Measurements from ENCODE around the gene PPP1R9B.
A peak's percentile ranks its signal among the peaks of the same experiment; 100 is the strongest.

PPP1R9B gene

GRCh38 chr17:50150354-50151040 is at the start of gene PPP1R9B:
Gene PPP1R9B, minus strand, starts transcription at chr17:50150677. Its CDS starts 164 bp downstream, at chr17:50150513.
- DNase-seq = no peak

- DNase-seq = peak; percentile 70 to 77
Measured at GRCh38 chr17:50199803-50200456, 49.5 kb upstream of the PPP1R9B start.

- no peak for DNase-seq
Measured at GRCh38 chr17:50199211-50199802, 48.8 kb upstream of the PPP1R9B start.

GRCh38 chr17:50198026-50198669 is 47.7 kb upstream of the PPP1R9B start:
- peak; percentile 79 to 92 for DNase-seq

GRCh38 chr17:50196826-50197225 is 46.3 kb upstream of the PPP1R9B start:
- DNase-seq = no peak

GRCh38 chr17:50196036-50196435 is 45.6 kb upstream of the PPP1R9B start:
- DNase-seq = no peak

- no peak for DNase-seq
Measured at GRCh38 chr17:50194934-50195865, 44.7 kb upstream of the PPP1R9B start.

- no peak for DNase-seq
Measured at GRCh38 chr17:50194140-50194933, 43.9 kb upstream of the PPP1R9B start.

- no peak for DNase-seq
Measured at GRCh38 chr17:50192618-50193291, 42.3 kb upstream of the PPP1R9B start.

GRCh38 chr17:50192144-50192617 is 41.7 kb upstream of the PPP1R9B start:
- no peak for DNase-seq

- no peak for DNase-seq
Measured at GRCh38 chr17:50191359-50192143, 41.1 kb upstream of the PPP1R9B start.

GRCh38 chr17:50190603-50191358 is 40.3 kb upstream of the PPP1R9B start:
- DNase-seq = no peak

GRCh38 chr17:50190293-50190602 is 39.8 kb upstream of the PPP1R9B start:
- DNase-seq = no peak

- DNase-seq = no peak
Measured at GRCh38 chr17:50189550-50190292, 39.2 kb upstream of the PPP1R9B start.

- DNase-seq = no peak
Measured at GRCh38 chr17:50188921-50189549, 38.6 kb upstream of the PPP1R9B start.

GRCh38 chr17:50188531-50188920 is 38.0 kb upstream of the PPP1R9B start:
- no peak for DNase-seq

GRCh38 chr17:50187751-50188530 is 37.5 kb upstream of the PPP1R9B start:
- no peak for DNase-seq

- DNase-seq = no peak
Measured at GRCh38 chr17:50187394-50187725, 36.9 kb upstream of the PPP1R9B start.

Measured in Kasumi-1 (cell line).